Neural crest cell (in vitro differentiated cells): ENCODE measurements around the gene FAM83F. TPM values are rescaled to one million over a fixed set of nuclear protein-coding genes. Genes with fewer than 3 reads are reported as not detected.

ENCODE experiments used
- DNase-seq: peaks from one replicate; pipeline ENCODE4 v3.0.0; 2021; ENCODE audit warnings: low read depth, mixed read lengths, low spot score
- H3K27ac Mint-ChIP-seq: one replicate; pipeline ENCODE4 v1.8.0; 2021; ENCODE audit warnings: mild to moderate bottlenecking, mixed read lengths; ENCODE audit not compliant: unreplicated experiment
- H3K27me3 Mint-ChIP-seq: 2 replicates; pipeline ENCODE4 v1.8.0; 2021; ENCODE audit warnings: low read depth, mild to moderate bottlenecking, mixed read lengths
- H3K36me3 Mint-ChIP-seq: 2 replicates; pipeline ENCODE4 v1.8.0; 2021; ENCODE audit warnings: low read depth, mild to moderate bottlenecking, mixed read lengths
- H3K4me1 Mint-ChIP-seq: 2 replicates; pipeline ENCODE4 v1.8.0; 2021; ENCODE audit warnings: mixed read lengths
- H3K4me3 Mint-ChIP-seq: one replicate; pipeline ENCODE4 v1.8.0; 2021; ENCODE audit warnings: mild to moderate bottlenecking, mixed read lengths
- H3K9me3 Mint-ChIP-seq: 2 replicates; pipeline ENCODE4 v1.8.0; 2021; ENCODE audit warnings: mixed read lengths
- total RNA-seq: library from RNA; stranded (reverse); gene quantifications from 2 replicates; pipeline ENCODE4 v1.2.1, GENCODE V29; 2021
- TF ChIP-seq, protein P1 (sequence below): fragments of 200-600 bp; sonication (generic); conservative IDR thresholded peaks from 2 replicates; pipeline ENCODE4 v1.5.0; 2021; ENCODE audit warnings: antibody characterized with exemption, mild to moderate bottlenecking

FAM83F gene
- total RNA-seq, 1 donor from 2014 or later = 3.1 TPM

DNA sequence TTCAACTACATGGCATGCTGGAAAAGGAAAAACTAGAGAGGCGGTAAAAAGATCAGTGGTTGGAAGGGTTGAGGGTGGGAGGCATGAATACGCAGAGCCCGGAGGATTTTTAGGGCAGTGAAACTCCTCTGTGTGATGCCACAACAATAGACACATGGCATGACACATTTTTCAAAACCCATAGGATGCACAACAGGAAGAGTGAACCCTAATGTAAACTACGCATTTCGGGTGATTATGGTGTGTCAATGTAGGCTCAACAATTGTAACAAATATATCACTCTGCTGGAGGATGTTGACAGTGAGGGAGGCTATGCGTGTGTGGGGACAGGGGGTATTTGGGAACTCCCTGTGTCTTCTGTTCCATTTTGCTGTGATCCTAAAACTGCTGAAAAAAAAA is 15.7 kb upstream of the FAM83F start:
- Mint-ChIP-seq H3K4me1 (peaks cover 3% of the 10 kb centered on the region), H3K9me3 (no peaks in the 10 kb centered on the region), H3K27ac (no peak overlapping the region), H3K27me3 (peaks cover 29% of the 10 kb centered on the region), H3K36me3 (no peaks in the 10 kb centered on the region), H3K4me3 (no peak overlapping the region)
- TF ChIP-seq, protein P1, sequence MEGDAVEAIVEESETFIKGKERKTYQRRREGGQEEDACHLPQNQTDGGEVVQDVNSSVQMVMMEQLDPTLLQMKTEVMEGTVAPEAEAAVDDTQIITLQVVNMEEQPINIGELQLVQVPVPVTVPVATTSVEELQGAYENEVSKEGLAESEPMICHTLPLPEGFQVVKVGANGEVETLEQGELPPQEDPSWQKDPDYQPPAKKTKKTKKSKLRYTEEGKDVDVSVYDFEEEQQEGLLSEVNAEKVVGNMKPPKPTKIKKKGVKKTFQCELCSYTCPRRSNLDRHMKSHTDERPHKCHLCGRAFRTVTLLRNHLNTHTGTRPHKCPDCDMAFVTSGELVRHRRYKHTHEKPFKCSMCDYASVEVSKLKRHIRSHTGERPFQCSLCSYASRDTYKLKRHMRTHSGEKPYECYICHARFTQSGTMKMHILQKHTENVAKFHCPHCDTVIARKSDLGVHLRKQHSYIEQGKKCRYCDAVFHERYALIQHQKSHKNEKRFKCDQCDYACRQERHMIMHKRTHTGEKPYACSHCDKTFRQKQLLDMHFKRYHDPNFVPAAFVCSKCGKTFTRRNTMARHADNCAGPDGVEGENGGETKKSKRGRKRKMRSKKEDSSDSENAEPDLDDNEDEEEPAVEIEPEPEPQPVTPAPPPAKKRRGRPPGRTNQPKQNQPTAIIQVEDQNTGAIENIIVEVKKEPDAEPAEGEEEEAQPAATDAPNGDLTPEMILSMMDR = no peak
- no peak for DNase-seq

DNA sequence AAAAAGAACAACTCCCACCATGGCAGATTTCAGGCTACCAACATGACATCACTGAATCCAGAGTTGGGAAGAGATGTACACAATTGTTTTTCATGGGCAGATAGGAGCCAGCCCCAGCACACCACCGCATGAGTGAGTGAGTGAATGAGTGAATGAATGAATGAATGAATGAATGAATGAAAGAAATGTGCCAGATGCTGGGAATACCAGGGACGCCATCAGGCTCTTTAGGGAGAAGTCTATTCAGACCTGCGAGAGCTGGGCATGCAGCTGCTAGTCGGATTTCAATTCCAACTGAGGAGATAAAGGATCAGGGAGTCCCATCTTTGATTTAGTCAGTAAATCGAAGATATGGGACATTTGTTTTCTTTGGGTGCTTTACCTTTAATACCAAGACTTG is 15.3 kb upstream of the FAM83F start:
- no peak for DNase-seq
- no peaks in the 10 kb centered on the region for H3K36me3 Mint-ChIP-seq
- H3K27ac Mint-ChIP-seq = no peak overlapping the region
- H3K4me3 Mint-ChIP-seq = no peak overlapping the region
- H3K4me1 Mint-ChIP-seq = peaks cover 3% of the 10 kb centered on the region
- no peaks in the 10 kb centered on the region for H3K9me3 Mint-ChIP-seq
- H3K27me3 Mint-ChIP-seq = peaks cover 31% of the 10 kb centered on the region
- TF ChIP-seq, protein P1 = no peak

DNA sequence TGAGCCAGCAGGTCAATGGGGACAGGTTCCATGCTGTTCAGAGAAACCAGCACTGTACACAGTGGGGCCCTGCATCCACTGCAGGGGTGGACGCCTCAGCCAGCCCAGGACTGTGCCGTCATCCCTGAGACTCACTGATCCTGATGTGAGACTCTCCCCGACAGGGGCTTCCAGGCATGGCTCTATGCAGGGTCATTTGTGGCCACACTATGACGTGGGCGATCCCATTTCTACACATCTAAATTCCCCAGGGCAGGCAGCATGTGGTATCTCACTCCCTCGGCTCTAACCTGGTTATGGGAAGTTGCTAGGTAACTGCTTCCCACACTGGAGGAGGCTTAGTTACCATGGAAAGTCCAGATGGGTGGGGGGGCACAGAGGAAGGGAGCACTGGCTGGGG is 14.2 kb upstream of the FAM83F start:
- Mint-ChIP-seq H3K27ac (no peak overlapping the region), H3K27me3 (peaks cover 26% of the 10 kb centered on the region), H3K4me1 (peaks cover 3% of the 10 kb centered on the region), H3K4me3 (no peak overlapping the region), H3K36me3 (no peaks in the 10 kb centered on the region), H3K9me3 (no peaks in the 10 kb centered on the region)
- TF ChIP-seq, protein P1 = no peak
- DNase-seq = no peak

DNA sequence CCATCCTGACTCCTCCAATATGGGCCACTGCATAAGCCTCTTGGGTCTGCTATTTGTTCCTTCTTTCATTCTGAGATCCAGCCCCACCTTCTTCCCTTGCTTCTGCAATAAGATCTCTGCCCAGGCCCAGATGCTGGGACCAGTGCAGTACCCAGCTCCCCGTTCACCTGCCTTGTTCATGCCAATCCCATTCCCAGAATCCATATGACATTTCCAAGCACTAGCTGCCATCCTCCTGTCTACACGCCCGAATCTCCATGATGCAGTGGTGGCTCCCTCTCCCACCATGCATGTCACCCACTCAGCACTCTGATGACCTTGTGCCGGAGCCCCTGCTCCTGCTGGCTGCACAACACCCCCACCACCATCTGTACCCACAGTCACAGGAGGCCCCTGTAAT is 11.4 kb upstream of the FAM83F start:
- H3K27ac Mint-ChIP-seq = no peak overlapping the region
- TF ChIP-seq, protein P1 = no peak
- H3K27me3 Mint-ChIP-seq = peaks cover 12% of the 10 kb centered on the region
- H3K36me3 Mint-ChIP-seq = no peaks in the 10 kb centered on the region
- no peak for DNase-seq
- H3K4me3 Mint-ChIP-seq = no peak overlapping the region
- H3K4me1 Mint-ChIP-seq = peaks cover 3% of the 10 kb centered on the region
- H3K9me3 Mint-ChIP-seq = no peaks in the 10 kb centered on the region

DNA sequence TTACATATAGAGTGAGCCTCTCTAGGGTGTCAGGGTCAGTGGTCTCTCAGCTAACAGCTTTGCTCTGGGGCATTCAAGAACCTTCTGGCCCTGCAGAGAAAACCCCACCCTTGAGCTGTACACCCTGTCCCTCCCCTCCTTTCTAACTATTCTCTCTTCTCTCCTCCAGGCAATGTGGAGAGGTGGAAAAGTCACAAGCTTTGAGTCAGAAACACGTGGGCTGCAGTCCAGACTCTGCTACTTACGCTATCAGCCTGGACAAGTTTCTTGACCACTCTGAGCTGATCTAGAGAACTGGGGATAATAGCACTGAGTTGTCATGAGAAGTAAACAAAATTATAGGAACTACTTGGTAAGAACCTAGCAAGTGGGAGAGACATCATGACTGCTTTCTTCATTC is 10.7 kb upstream of the FAM83F start:
- Mint-ChIP-seq H3K27me3 (peaks cover 17% of the 10 kb centered on the region), H3K9me3 (no peaks in the 10 kb centered on the region), H3K36me3 (no peaks in the 10 kb centered on the region), H3K4me1 (peaks cover 3% of the 10 kb centered on the region), H3K4me3 (no peak overlapping the region), H3K27ac (no peak overlapping the region)
- DNase-seq = no peak
- TF ChIP-seq, protein P1 = no peak

DNA sequence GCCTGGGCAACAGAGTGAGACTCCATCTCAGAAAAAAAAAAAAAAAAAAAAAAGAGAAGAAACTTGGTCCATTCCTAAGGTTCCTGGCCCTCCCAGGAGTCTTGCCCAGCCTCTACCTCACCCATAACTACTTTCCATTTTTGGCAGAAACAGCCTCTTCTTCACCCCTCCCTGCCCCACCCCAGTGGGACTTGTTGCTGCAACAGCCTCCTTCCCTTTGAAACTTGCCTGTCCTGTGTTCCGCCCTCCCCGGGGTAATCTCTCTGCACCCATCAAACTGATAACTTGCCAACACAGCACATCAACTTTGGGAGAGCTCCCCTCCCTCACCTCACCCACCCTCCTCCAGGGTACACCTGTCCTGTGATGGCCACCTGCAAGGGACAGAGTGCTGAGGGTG is 10.0 kb upstream of the FAM83F start:
- Mint-ChIP-seq H3K9me3 (no peaks in the 10 kb centered on the region), H3K27ac (no peak overlapping the region), H3K4me1 (peaks cover 3% of the 10 kb centered on the region), H3K36me3 (no peaks in the 10 kb centered on the region), H3K27me3 (peaks cover 21% of the 10 kb centered on the region), H3K4me3 (no peak overlapping the region)
- no peak for DNase-seq
- TF ChIP-seq, protein P1 = no peak
